Ascending aorta (tissue), 2 donors: ENCODE measurements around the gene SINHCAF. TPM values are rescaled to one million over a fixed set of nuclear protein-coding genes. Genes with fewer than 3 reads are reported as not detected.
"Not testable (repeated sequence)": the region's sequence is repeated elsewhere in the genome, so short reads cannot be mapped to it uniquely, and the experiment has no call there.

Experiments
- DNase-seq, 2 donors: peaks; one replicate each; pipeline ENCODE4 v3.0.0-alpha.2; 2019; ENCODE audit warnings: low spot score in 2 of 2
- H3K27ac ChIP-seq, 2 donors: fragments of 200-600 bp; sonication (generic); one replicate each; pipeline ENCODE4 v1.5.1; 2016 to 2017; ENCODE audit warnings: mild to moderate bottlenecking in 1 of 2
- H3K27me3 ChIP-seq: fragments of 200-600 bp; sonication (generic); one replicate; pipeline ENCODE4 v1.5.1; 2017
- H3K36me3 ChIP-seq, 2 donors: fragments of 200-600 bp; sonication (generic); one replicate each; pipeline ENCODE4 v1.5.1; 2016
- H3K4me1 ChIP-seq, 2 donors: fragments of 200-600 bp; sonication (generic); one replicate each; pipeline ENCODE4 v1.5.1; 2016 to 2017; ENCODE audit warnings: mild to moderate bottlenecking in 1 of 2
- H3K4me3 ChIP-seq, 2 donors: fragments of 200-600 bp; sonication (generic); one replicate each; pipeline ENCODE4 v1.5.1; 2016 to 2017; ENCODE audit warnings: mild to moderate bottlenecking in 1 of 2
- H3K9me3 ChIP-seq, 2 donors: fragments of 200-600 bp; sonication (generic); one replicate each; pipeline ENCODE4 v1.5.1; 2016
- CTCF ChIP-seq, 3 experiments: fragments of 200-600 bp in 2 of 3; fragments of 450-650 bp in 1 of 3; sonication (generic) in 2 of 3; IDR thresholded peaks; one replicate each; pipeline ENCODE4 v1.5.1; 2016 to 2019; ENCODE audit warnings: antibody characterized with exemption in 3 of 3, mild to moderate bottlenecking in 1 of 3, moderate library complexity in 1 of 3
- intact Hi-C: fragments of 100-400 bp; cut with DNase I; formaldehyde crosslinking; loops from one replicate; pipeline ENCODE4 v1.15.1; 2023
- total RNA-seq: library from RNA; depleted of rRNA; stranded (reverse); fragments of >200 nt; gene quantifications from one replicate; pipeline ENCODE4 v1.1.0, GENCODE V29; 2016

Gene SINHCAF
- total RNA-seq = 10.9 TPM

GRCh38 chr12:31325877-31326631, at the start of gene SINHCAF:
Gene SINHCAF (minus strand): TSS chr12:31326150. CDS start chr12:31298204, 27,946 bp downstream.
- Histone ChIP-seq H3K27me3 (no peaks in the 10 kb centered on the region), H3K4me3 (peak within 1 kb of the TSS; percentile 86 to 91), H3K4me1 (no peaks in the 10 kb centered on the region), H3K27ac (peak within 1 kb of the TSS; percentile 81 to 84), H3K36me3 (no peaks in the 10 kb centered on the region), H3K9me3 (no peaks in the 10 kb centered on the region)
- no peak for TF ChIP-seq CTCF (IDR thresholded peaks at IDR 0.05)
- peak; percentile 99 to 100 for DNase-seq
- intact Hi-C loops = loop anchor here (1.0 to 10.0 kb wide), 6 partner anchors 45 to 1945 kb away; partner anchors contain the start of genes AMN1, BICD1, CAPRIN2 and DENND5B

- peak in 1 of 2 donors; percentile 21 for DNase-seq
- H3K4me3 ChIP-seq, H3K36me3 ChIP-seq, H3K4me1 ChIP-seq, H3K9me3 ChIP-seq, H3K27me3 ChIP-seq, intact Hi-C loops, H3K27ac ChIP-seq: not testable (repeated sequence)
Observed at GRCh38 chr12:31375422-31375821, 49.5 kb upstream of the SINHCAF start.

- H3K9me3 ChIP-seq = no peaks in the 10 kb centered on the region
Observed at GRCh38 chr12:31371256-31371620, 45.3 kb upstream of the SINHCAF start.

GRCh38 chr12:31370531-31371255, 44.7 kb upstream of the SINHCAF start:
- Histone ChIP-seq H3K4me3 (peak overlapping the region; percentile 42 to 46), H3K4me1 (peaks cover 0 to 7% of the 10 kb centered on the region in 2 donors), H3K27me3 (no peaks in the 10 kb centered on the region), H3K36me3 (no peaks in the 10 kb centered on the region), H3K9me3 (no peaks in the 10 kb centered on the region), H3K27ac (peak overlapping the region in 1 of 2 donors; percentile 33)
- intact Hi-C loops = loop anchor here (2.0 kb wide), 1 partner anchor 44 kb away; the partner anchor contains the start of gene SINHCAF
- peak in 1 of 2 donors; percentile 51 for DNase-seq
- TF ChIP-seq CTCF (IDR thresholded peaks at IDR 0.05) = no peak

More at GRCh38 chr12:31371256-31371620, 45.3 kb upstream of the SINHCAF start:
- Histone ChIP-seq H3K27me3 (no peaks in the 10 kb centered on the region), H3K4me3 (no peak overlapping the region), H3K36me3 (no peaks in the 10 kb centered on the region), H3K4me1 (peaks cover 0 to 7% of the 10 kb centered on the region in 2 donors), H3K27ac (no peak overlapping the region)
- no peak for DNase-seq
- intact Hi-C loops = loop anchor here (2.0 kb wide), 1 partner anchor 44 kb away; the partner anchor contains the start of gene SINHCAF
- TF ChIP-seq CTCF (IDR thresholded peaks at IDR 0.05) = no peak

- peak overlapping the region; percentile 42 to 46 for H3K4me3 ChIP-seq
- no peaks in the 10 kb centered on the region for H3K27me3 ChIP-seq
- DNase-seq = peak in 1 of 2 donors; percentile 68
- intact Hi-C loops = loop anchor here (2.0 kb wide), 1 partner anchor 43 kb away; the partner anchor contains the start of gene SINHCAF
- H3K9me3 ChIP-seq = no peaks in the 10 kb centered on the region
- peak overlapping the region in 1 of 2 donors; percentile 33 for H3K27ac ChIP-seq
- no peaks in the 10 kb centered on the region for H3K36me3 ChIP-seq
- TF ChIP-seq CTCF (IDR thresholded peaks at IDR 0.05) = no peak
- peaks cover 0 to 7% of the 10 kb centered on the region in 2 donors for H3K4me1 ChIP-seq
Observed at GRCh38 chr12:31369712-31370521, 44.0 kb upstream of the SINHCAF start.
